22Rv1 (cell line): ENCODE measurements around the gene FSTL3.

ENCODE experiments used
- H3K27ac ChIP-seq: fragments of 450-650 bp; 2 replicates; pipeline ENCODE4 v1.5.1; 2017
- CTCF ChIP-seq: fragments of 450-650 bp; IDR thresholded peaks from 2 replicates; pipeline ENCODE4 v1.5.1; 2017; ENCODE audit warnings: mild to moderate bottlenecking
- ZFX ChIP-seq: fragments of 450-650 bp; IDR thresholded peaks from 2 replicates; pipeline ENCODE4 v1.6.1; 2017; ENCODE audit warnings: antibody characterized with exemption, borderline replicate concordance

FSTL3 gene

GRCh38 chr19:641702-642101, 34.5 kb upstream of the FSTL3 start:
- TF ChIP-seq CTCF: no peak
- no peak for TF ChIP-seq ZFX
- H3K27ac ChIP-seq: no peak overlapping the region

GRCh38 chr19:642767-643727, 33.1 kb upstream of the FSTL3 start:
- no peak overlapping the region for H3K27ac ChIP-seq
- TF ChIP-seq CTCF (no peak), ZFX (no peak)

- no peak overlapping the region for H3K27ac ChIP-seq
- TF ChIP-seq ZFX: no peak
- no peak for TF ChIP-seq CTCF
These were observed 32.5 kb upstream of the FSTL3 start for GRCh38 chr19:643736-644135.

GRCh38 chr19:644363-644762, 31.8 kb upstream of the FSTL3 start:
- TF ChIP-seq ZFX: no peak
- TF ChIP-seq CTCF: no peak
- no peak overlapping the region for H3K27ac ChIP-seq

GRCh38 chr19:644789-645188, 31.4 kb upstream of the FSTL3 start:
- TF ChIP-seq ZFX (no peak), CTCF (no peak)

GRCh38 chr19:645912-646778, 30.0 kb upstream of the FSTL3 start:
- TF ChIP-seq CTCF (no peak), ZFX (no peak)
- no peak overlapping the region for H3K27ac ChIP-seq

More at GRCh38 chr19:644789-645188, 31.4 kb upstream of the FSTL3 start:
- H3K27ac ChIP-seq: no peak overlapping the region
